AG08396 (cell line): ENCODE measurements around the gene STPG3.

Source experiments
- DNase-seq: peaks from one replicate; pipeline ENCODE4 v3.0.0; 2012; ENCODE audit warnings: low spot score, mixed read lengths

STPG3 gene

GRCh38 chr9:137280474-137281344, 29.6 kb downstream of the STPG3 start:
- no peak for DNase-seq

- no peak for DNase-seq
Measured at GRCh38 chr9:137281345-137282116, 30.4 kb downstream of the STPG3 start.

- peak; percentile 85 for DNase-seq
Measured at GRCh38 chr9:137286975-137287383, 35.9 kb downstream of the STPG3 start.

- no peak for DNase-seq
Measured at GRCh38 chr9:137293094-137293481, 42.0 kb downstream of the STPG3 start.

- DNase-seq = no peak
Measured at GRCh38 chr9:137293482-137294090, 42.5 kb downstream of the STPG3 start.

- peak; percentile 82 for DNase-seq
Measured at GRCh38 chr9:137294091-137294680, 43.1 kb downstream of the STPG3 start.

GRCh38 chr9:137294681-137295237, 43.7 kb downstream of the STPG3 start:
- DNase-seq = no peak

- peak; percentile 91 for DNase-seq
Measured at GRCh38 chr9:137295238-137295811, 44.2 kb downstream of the STPG3 start.

- DNase-seq = no peak
Measured at GRCh38 chr9:137295849-137296669, 45.0 kb downstream of the STPG3 start.

GRCh38 chr9:137296670-137297664, 45.9 kb downstream of the STPG3 start:
- no peak for DNase-seq

GRCh38 chr9:137297966-137298365, 46.9 kb downstream of the STPG3 start:
- DNase-seq = no peak

- DNase-seq = no peak
Measured at GRCh38 chr9:137298401-137299202, 47.5 kb downstream of the STPG3 start.

- DNase-seq = no peak
Measured at GRCh38 chr9:137299203-137299565, 48.1 kb downstream of the STPG3 start.

GRCh38 chr9:137299938-137300337, 48.9 kb downstream of the STPG3 start:
- DNase-seq = no peak

- no peak for DNase-seq
Measured at GRCh38 chr9:137300567-137301080, 49.5 kb downstream of the STPG3 start.

GRCh38 chr9:137301081-137301947, 50.2 kb downstream of the STPG3 start:
- peak; percentile 73 for DNase-seq

GRCh38 chr9:137302118-137302448, 51.0 kb downstream of the STPG3 start, which contains the start of gene NRARP:
Gene NRARP, minus strand, starts transcription at chr9:137302271. Its CDS starts 343 bp downstream, at chr9:137301928.
- peak; percentile 91 for DNase-seq
